Measurements from ENCODE around the gene BPTF.
"Not testable (repeated sequence)": the region's sequence is repeated elsewhere in the genome, so short reads cannot be mapped to it uniquely, and the experiment has no call there.

The BPTF gene

GRCh38 chr17:67947325-67947813 lies 122.1 kb downstream of the BPTF start:
- 98% methylated on average over 4 of the region's 5 CpGs for WGBS
- Histone ChIP-seq H4K8ac (ENCODE audit: low read length) (no peak overlapping the region), H3K23ac (ENCODE audit: low read length in 2 of 2) (no peak overlapping the region), H2BK120ac (ENCODE audit: low read depth, low read length) (no peak overlapping the region), H3K4me3 (ENCODE audit: insufficient read depth in 1 of 2, low read depth in 1 of 2, low read length in 2 of 2) (no peak overlapping the region), H3K9ac (ENCODE audit: low read length) (no peak overlapping the region), H3K4ac (ENCODE audit: low read depth in 1 of 2, low read length in 2 of 2) (no peak overlapping the region), H3K79me1 (replicated peaks; ENCODE audit: low read length, poor library complexity, severe bottlenecking) (peaks cover 9% of the 10 kb centered on the region), H2BK12ac (ENCODE audit: low read length in 2 of 2) (no peak overlapping the region), H3K9me3 (ENCODE audit: control insufficient read depth, low read length) (no peaks in the 10 kb centered on the region), H3K27ac (ENCODE audit: low read length, poor library complexity, severe bottlenecking) (no peak overlapping the region), H3K14ac (ENCODE audit: low read length in 2 of 2) (no peak overlapping the region), H3K4me2 (ENCODE audit: low read length, poor library complexity, severe bottlenecking) (no peak overlapping the region), H2AFZ (ENCODE audit: low read depth, low read length) (no peak overlapping the region), H2AK5ac (ENCODE audit: low read length, severe bottlenecking) (no peak overlapping the region), H2BK15ac (ENCODE audit: low read depth, poor library complexity, severe bottlenecking) (no peak overlapping the region), H3K18ac (ENCODE audit: low read depth in 1 of 2, low read length in 2 of 2) (no peak overlapping the region), H3K27me3 (ENCODE audit: control insufficient read depth in 1 of 2, insufficient read depth in 1 of 2, low read length in 2 of 2) (no peaks in the 10 kb centered on the region), H3K36me3 (ENCODE audit: control insufficient read depth in 1 of 2, insufficient read depth in 2 of 2, low read depth in 1 of 2, low read length in 2 of 2) (peaks cover 40 to 84% of the 10 kb centered on the region in 2 experiments), H2BK5ac (ENCODE audit: low read depth, low read length, poor library complexity, severe bottlenecking) (no peak overlapping the region), H3K4me1 (ENCODE audit: control insufficient read depth, insufficient read depth, low read depth, low read length) (peaks cover 2% of the 10 kb centered on the region), H4K91ac (ENCODE audit: low read length) (no peak overlapping the region)
- no peak for DNase-seq

- H3K4me3 ChIP-seq (ENCODE audit: insufficient read depth in 1 of 2, low read depth in 1 of 2, low read length in 2 of 2): no peak overlapping the region
- H4K8ac ChIP-seq (ENCODE audit: low read length): no peak overlapping the region
- peaks cover 2% of the 10 kb centered on the region for H3K4me1 ChIP-seq (ENCODE audit: control insufficient read depth, insufficient read depth, low read depth, low read length)
- H2AFZ ChIP-seq (ENCODE audit: low read depth, low read length): no peak overlapping the region
- H3K4ac ChIP-seq (ENCODE audit: low read depth in 1 of 2, low read length in 2 of 2): no peak overlapping the region
- DNase-seq: no peak
- H2BK12ac ChIP-seq (ENCODE audit: low read length in 2 of 2): no peak overlapping the region
- H3K36me3 ChIP-seq (ENCODE audit: control insufficient read depth in 1 of 2, insufficient read depth in 2 of 2, low read depth in 1 of 2, low read length in 2 of 2): peaks cover 38 to 70% of the 10 kb centered on the region in 2 experiments
- no peaks in the 10 kb centered on the region for H3K27me3 ChIP-seq (ENCODE audit: control insufficient read depth in 1 of 2, insufficient read depth in 1 of 2, low read length in 2 of 2)
- H2BK120ac ChIP-seq (ENCODE audit: low read depth, low read length): no peak overlapping the region
- no peaks in the 10 kb centered on the region for H3K9me3 ChIP-seq (ENCODE audit: control insufficient read depth, low read length)
- no peak overlapping the region for H3K4me2 ChIP-seq (ENCODE audit: low read length, poor library complexity, severe bottlenecking)
- no peak overlapping the region for H4K91ac ChIP-seq (ENCODE audit: low read length)
- H3K18ac ChIP-seq (ENCODE audit: low read depth in 1 of 2, low read length in 2 of 2): no peak overlapping the region
- no peak overlapping the region for H2AK5ac ChIP-seq (ENCODE audit: low read length, severe bottlenecking)
- H3K14ac ChIP-seq (ENCODE audit: low read length in 2 of 2): no peak overlapping the region
- no peak overlapping the region for H3K27ac ChIP-seq (ENCODE audit: low read length, poor library complexity, severe bottlenecking)
- WGBS: 100% methylated on average over 2 of the region's 2 CpGs
- H3K79me1 ChIP-seq (replicated peaks; ENCODE audit: low read length, poor library complexity, severe bottlenecking): peaks cover 12% of the 10 kb centered on the region
- H3K23ac ChIP-seq (ENCODE audit: low read length in 2 of 2): no peak overlapping the region
- no peak overlapping the region for H3K9ac ChIP-seq (ENCODE audit: low read length)
- no peak overlapping the region for H2BK5ac ChIP-seq (ENCODE audit: low read depth, low read length, poor library complexity, severe bottlenecking)
- H2BK15ac ChIP-seq (ENCODE audit: low read depth, poor library complexity, severe bottlenecking): no peak overlapping the region
Observed at GRCh38 chr17:67950945-67951344, 125.6 kb downstream of the BPTF start.

GRCh38 chr17:67959510-67959909 lies 134.2 kb downstream of the BPTF start:
- H3K27ac ChIP-seq (ENCODE audit: low read length, poor library complexity, severe bottlenecking): no peak overlapping the region
- H4K91ac ChIP-seq (ENCODE audit: low read length): no peak overlapping the region
- 98% methylated on average over 2 of the region's 3 CpGs for WGBS

GRCh38 chr17:67960276-67960675 lies 135.0 kb downstream of the BPTF start:
- H3K14ac ChIP-seq (ENCODE audit: low read length in 2 of 2); H3K4me1 ChIP-seq (ENCODE audit: control insufficient read depth, insufficient read depth, low read depth, low read length); H3K4me2 ChIP-seq (ENCODE audit: low read length, poor library complexity, severe bottlenecking); H4K8ac ChIP-seq (ENCODE audit: low read length); H3K9ac ChIP-seq (ENCODE audit: low read length); H2AFZ ChIP-seq (ENCODE audit: low read depth, low read length); H4K91ac ChIP-seq (ENCODE audit: low read length); H3K9me3 ChIP-seq (ENCODE audit: control insufficient read depth, low read length); H2AK5ac ChIP-seq (ENCODE audit: low read length, severe bottlenecking); H3K4me3 ChIP-seq (ENCODE audit: insufficient read depth in 1 of 2, low read depth in 1 of 2, low read length in 2 of 2); H2BK120ac ChIP-seq (ENCODE audit: low read depth, low read length); H2BK12ac ChIP-seq (ENCODE audit: low read length in 2 of 2); H2BK15ac ChIP-seq (ENCODE audit: low read depth, poor library complexity, severe bottlenecking); H3K18ac ChIP-seq (ENCODE audit: low read depth in 1 of 2, low read length in 2 of 2); H3K27me3 ChIP-seq (ENCODE audit: control insufficient read depth in 1 of 2, insufficient read depth in 1 of 2, low read length in 2 of 2); H3K4ac ChIP-seq (ENCODE audit: low read depth in 1 of 2, low read length in 2 of 2); H3K27ac ChIP-seq (ENCODE audit: low read length, poor library complexity, severe bottlenecking); H2BK5ac ChIP-seq (ENCODE audit: low read depth, low read length, poor library complexity, severe bottlenecking); DNase-seq; H3K23ac ChIP-seq (ENCODE audit: low read length in 2 of 2): not testable (repeated sequence)
- H3K79me1 ChIP-seq (replicated peaks; ENCODE audit: low read length, poor library complexity, severe bottlenecking): peaks cover 22% of the 10 kb centered on the region
- no CpG with 5 or more reads among the region's 3 CpGs for WGBS
- H3K36me3 ChIP-seq (ENCODE audit: control insufficient read depth in 1 of 2, insufficient read depth in 2 of 2, low read depth in 1 of 2, low read length in 2 of 2): peaks cover 28 to 42% of the 10 kb centered on the region in 2 experiments

More at GRCh38 chr17:67959510-67959909, 134.2 kb downstream of the BPTF start:
- Histone ChIP-seq H3K4me3 (ENCODE audit: insufficient read depth in 1 of 2, low read depth in 1 of 2, low read length in 2 of 2) (no peak overlapping the region), H3K14ac (ENCODE audit: low read length in 2 of 2) (no peak overlapping the region), H3K18ac (ENCODE audit: low read depth in 1 of 2, low read length in 2 of 2) (no peak overlapping the region), H3K4me1 (ENCODE audit: control insufficient read depth, insufficient read depth, low read depth, low read length) (no peaks in the 10 kb centered on the region), H3K4me2 (ENCODE audit: low read length, poor library complexity, severe bottlenecking) (no peak overlapping the region), H2BK120ac (ENCODE audit: low read depth, low read length) (no peak overlapping the region), H3K9me3 (ENCODE audit: control insufficient read depth, low read length) (no peaks in the 10 kb centered on the region), H2BK5ac (ENCODE audit: low read depth, low read length, poor library complexity, severe bottlenecking) (no peak overlapping the region), H3K9ac (ENCODE audit: low read length) (no peak overlapping the region), H3K27me3 (ENCODE audit: control insufficient read depth in 1 of 2, insufficient read depth in 1 of 2, low read length in 2 of 2) (no peaks in the 10 kb centered on the region), H3K36me3 (ENCODE audit: control insufficient read depth in 1 of 2, insufficient read depth in 2 of 2, low read depth in 1 of 2, low read length in 2 of 2) (peaks cover 21 to 41% of the 10 kb centered on the region in 2 experiments), H2AFZ (ENCODE audit: low read depth, low read length) (no peak overlapping the region), H3K4ac (ENCODE audit: low read depth in 1 of 2, low read length in 2 of 2) (no peak overlapping the region), H2BK15ac (ENCODE audit: low read depth, poor library complexity, severe bottlenecking) (no peak overlapping the region), H4K8ac (ENCODE audit: low read length) (no peak overlapping the region), H2AK5ac (ENCODE audit: low read length, severe bottlenecking) (no peak overlapping the region), H2BK12ac (ENCODE audit: low read length in 2 of 2) (no peak overlapping the region), H3K23ac (ENCODE audit: low read length in 2 of 2) (no peak overlapping the region), H3K79me1 (replicated peaks; ENCODE audit: low read length, poor library complexity, severe bottlenecking) (peaks cover 19% of the 10 kb centered on the region)
- DNase-seq: no peak

Data from mesenchymal stem cell (in vitro differentiated cells and primary cell).